Stimulated activated CD4-positive, alpha-beta T cell treated with anti-CD3 and anti-CD28 coated beads, Interleukin-2, amount 100 ng/mL, for 24 hours (primary cell): Measurements from ENCODE around the gene MAP7.
"Not testable (repeated sequence)": the region's sequence is repeated elsewhere in the genome, so short reads cannot be mapped to it uniquely, and the experiment has no call there.

Experiments used
- DNase-seq, 2 donors: peaks; one replicate each; pipeline ENCODE4 v3.0.0-alpha.2; 2020

Gene MAP7

GRCh38 chr6:136501514-136501913 lies 48.7 kb downstream of the MAP7 start:
- no peak for DNase-seq

GRCh38 chr6:136501096-136501495 lies 49.1 kb downstream of the MAP7 start:
- DNase-seq = no peak

GRCh38 chr6:136500414-136500813 lies 49.8 kb downstream of the MAP7 start:
- DNase-seq = no peak

- DNase-seq = no peak
Observed at GRCh38 chr6:136499370-136499769, 50.9 kb downstream of the MAP7 start.

- DNase-seq = not testable (repeated sequence)
Observed at GRCh38 chr6:136496449-136496848, 53.8 kb downstream of the MAP7 start.

- DNase-seq = no peak
Observed at GRCh38 chr6:136494710-136495109, 55.5 kb downstream of the MAP7 start.

- no peak for DNase-seq
Observed at GRCh38 chr6:136494059-136494458, 56.2 kb downstream of the MAP7 start.

GRCh38 chr6:136492409-136492808 lies 57.8 kb downstream of the MAP7 start:
- DNase-seq = no peak

GRCh38 chr6:136491754-136492153 lies 58.5 kb downstream of the MAP7 start:
- DNase-seq = no peak

- DNase-seq = no peak
Observed at GRCh38 chr6:136491251-136491650, 59.0 kb downstream of the MAP7 start.

GRCh38 chr6:136489689-136490033 lies 60.6 kb downstream of the MAP7 start:
- not testable (repeated sequence) for DNase-seq

- no peak for DNase-seq
Observed at GRCh38 chr6:136487759-136488425, 62.3 kb downstream of the MAP7 start.

- DNase-seq = no peak
Observed at GRCh38 chr6:136486357-136486756, 63.9 kb downstream of the MAP7 start.

- no peak for DNase-seq
Observed at GRCh38 chr6:136483906-136484305, 66.3 kb downstream of the MAP7 start.

- DNase-seq = not testable (repeated sequence)
Observed at GRCh38 chr6:136483005-136483404, 67.2 kb downstream of the MAP7 start.

GRCh38 chr6:136477548-136477947 lies 72.7 kb downstream of the MAP7 start:
- no peak for DNase-seq

GRCh38 chr6:136475686-136476085 lies 74.5 kb downstream of the MAP7 start:
- no peak for DNase-seq

- DNase-seq = no peak
Observed at GRCh38 chr6:136474241-136474640, 76.0 kb downstream of the MAP7 start.

GRCh38 chr6:136471922-136472321 lies 78.3 kb downstream of the MAP7 start:
- no peak for DNase-seq

- DNase-seq = no peak
Observed at GRCh38 chr6:136471372-136471771, 78.8 kb downstream of the MAP7 start.

- no peak for DNase-seq
Observed at GRCh38 chr6:136470044-136470443, 80.2 kb downstream of the MAP7 start.

- no peak for DNase-seq
Observed at GRCh38 chr6:136469154-136469553, 81.1 kb downstream of the MAP7 start.

- no peak for DNase-seq
Observed at GRCh38 chr6:136468711-136469110, 81.5 kb downstream of the MAP7 start.

- no peak for DNase-seq
Observed at GRCh38 chr6:136467186-136467585, 83.0 kb downstream of the MAP7 start.

GRCh38 chr6:136466777-136467176 lies 83.4 kb downstream of the MAP7 start:
- DNase-seq = no peak
